Measurements from ENCODE around the gene GALNT1. TPM values are rescaled to one million over a fixed set of nuclear protein-coding genes. Genes with fewer than 3 reads are reported as not detected.

The GALNT1 gene
- polyA plus RNA-seq, 1 donor (not counting 4 experiments of a cell fraction or from before 2014, with no cell fraction given) = 69.4 TPM

- TF ChIP-seq EZH2 (IDR thresholded peaks at IDR 0.05; ENCODE audit: low read length) = no peak
- TF ChIP-seq, protein P1, sequence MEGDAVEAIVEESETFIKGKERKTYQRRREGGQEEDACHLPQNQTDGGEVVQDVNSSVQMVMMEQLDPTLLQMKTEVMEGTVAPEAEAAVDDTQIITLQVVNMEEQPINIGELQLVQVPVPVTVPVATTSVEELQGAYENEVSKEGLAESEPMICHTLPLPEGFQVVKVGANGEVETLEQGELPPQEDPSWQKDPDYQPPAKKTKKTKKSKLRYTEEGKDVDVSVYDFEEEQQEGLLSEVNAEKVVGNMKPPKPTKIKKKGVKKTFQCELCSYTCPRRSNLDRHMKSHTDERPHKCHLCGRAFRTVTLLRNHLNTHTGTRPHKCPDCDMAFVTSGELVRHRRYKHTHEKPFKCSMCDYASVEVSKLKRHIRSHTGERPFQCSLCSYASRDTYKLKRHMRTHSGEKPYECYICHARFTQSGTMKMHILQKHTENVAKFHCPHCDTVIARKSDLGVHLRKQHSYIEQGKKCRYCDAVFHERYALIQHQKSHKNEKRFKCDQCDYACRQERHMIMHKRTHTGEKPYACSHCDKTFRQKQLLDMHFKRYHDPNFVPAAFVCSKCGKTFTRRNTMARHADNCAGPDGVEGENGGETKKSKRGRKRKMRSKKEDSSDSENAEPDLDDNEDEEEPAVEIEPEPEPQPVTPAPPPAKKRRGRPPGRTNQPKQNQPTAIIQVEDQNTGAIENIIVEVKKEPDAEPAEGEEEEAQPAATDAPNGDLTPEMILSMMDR (optimal IDR thresholded peaks at IDR 0.05 in 1 of 3, IDR thresholded peaks at IDR 0.05 in 1 of 3, conservative IDR thresholded peaks at IDR 0.05 in 1 of 3; ENCODE audit: extremely low read depth in 1 of 3, insufficient read depth in 2 of 3, low read length in 3 of 3) = no peak
- H4K20me1 ChIP-seq (ENCODE audit: control insufficient read depth, extremely low read depth, insufficient read depth, low read length) = no peaks in the 10 kb centered on the region
- DNase-seq (ENCODE audit: low read depth, low spot score) (no peak), FAIRE-seq (no peak)
- no peak overlapping the region for H3K4me2 ChIP-seq (ENCODE audit: control insufficient read depth, extremely low read depth, insufficient read depth, low read depth, low read length)
- no peaks in the 10 kb centered on the region for H3K27me3 ChIP-seq (ENCODE audit: control insufficient read depth, extremely low read depth, insufficient read depth, low read length)
- no peaks in the 10 kb centered on the region for H3K9me1 ChIP-seq (ENCODE audit: control insufficient read depth, extremely low read depth, insufficient read depth, low read length)
- dilution Hi-C loops (cut with MboI; ENCODE audit: extremely low pct_ligation_motif_present, low sequenced_read_pairs) = no loop called here
- H3K36me3 ChIP-seq (ENCODE audit: control insufficient read depth in 2 of 2, extremely low read depth in 1 of 2, insufficient read depth in 2 of 2, low read length in 2 of 2) = no peaks in the 10 kb centered on the region
- no peak overlapping the region for H3K9ac ChIP-seq (ENCODE audit: control insufficient read depth, extremely low read depth, insufficient read depth, low read length)
- no peak overlapping the region for H2AFZ ChIP-seq (ENCODE audit: control insufficient read depth, low read length)
- H3K4me3 ChIP-seq (ENCODE audit: control insufficient read depth in 2 of 3, extremely low read depth in 1 of 3, insufficient read depth in 2 of 3, low read depth in 1 of 3, low read length in 3 of 3) = no peak overlapping the region
- peaks cover 81% of the 10 kb centered on the region for H3K79me2 ChIP-seq (ENCODE audit: control insufficient read depth, insufficient read depth, low read length)
- no peak overlapping the region for H3K27ac ChIP-seq (ENCODE audit: control insufficient read depth, insufficient read depth, low read length)
- H3K4me1 ChIP-seq (ENCODE audit: control insufficient read depth, extremely low read depth, insufficient read depth, low read length) = peaks cover 2% of the 10 kb centered on the region
- no peaks in the 10 kb centered on the region for H3K9me3 ChIP-seq (ENCODE audit: control insufficient read depth, low read depth, low read length)
These were observed 6.6 kb downstream of the GALNT1 start for GRCh38 chr18:35588122-35588521.

GRCh38 chr18:35588995-35589394 is 7.5 kb downstream of the GALNT1 start:
- FAIRE-seq (no peak), DNase-seq (ENCODE audit: low read depth, low spot score) (no peak)
- TF ChIP-seq, protein P1 (optimal IDR thresholded peaks at IDR 0.05 in 1 of 3, IDR thresholded peaks at IDR 0.05 in 1 of 3, conservative IDR thresholded peaks at IDR 0.05 in 1 of 3; ENCODE audit: extremely low read depth in 1 of 3, insufficient read depth in 2 of 3, low read length in 3 of 3) = peak in 1 of 3 experiments; percentile 3
- TF ChIP-seq EZH2 (IDR thresholded peaks at IDR 0.05; ENCODE audit: low read length) = no peak
- Histone ChIP-seq H3K9me1 (ENCODE audit: control insufficient read depth, extremely low read depth, insufficient read depth, low read length) (no peaks in the 10 kb centered on the region), H3K4me2 (ENCODE audit: control insufficient read depth, extremely low read depth, insufficient read depth, low read depth, low read length) (no peak overlapping the region), H3K27me3 (ENCODE audit: control insufficient read depth, extremely low read depth, insufficient read depth, low read length) (no peaks in the 10 kb centered on the region), H3K27ac (ENCODE audit: control insufficient read depth, insufficient read depth, low read length) (no peak overlapping the region), H3K79me2 (ENCODE audit: control insufficient read depth, insufficient read depth, low read length) (peaks cover 79% of the 10 kb centered on the region), H3K36me3 (ENCODE audit: control insufficient read depth in 2 of 2, extremely low read depth in 1 of 2, insufficient read depth in 2 of 2, low read length in 2 of 2) (no peaks in the 10 kb centered on the region), H2AFZ (ENCODE audit: control insufficient read depth, low read length) (no peak overlapping the region), H3K9ac (ENCODE audit: control insufficient read depth, extremely low read depth, insufficient read depth, low read length) (no peak overlapping the region), H3K4me1 (ENCODE audit: control insufficient read depth, extremely low read depth, insufficient read depth, low read length) (no peaks in the 10 kb centered on the region), H3K4me3 (ENCODE audit: control insufficient read depth in 2 of 3, extremely low read depth in 1 of 3, insufficient read depth in 2 of 3, low read depth in 1 of 3, low read length in 3 of 3) (no peak overlapping the region), H4K20me1 (ENCODE audit: control insufficient read depth, extremely low read depth, insufficient read depth, low read length) (no peaks in the 10 kb centered on the region), H3K9me3 (ENCODE audit: control insufficient read depth, low read depth, low read length) (no peaks in the 10 kb centered on the region)
- dilution Hi-C loops (cut with MboI; ENCODE audit: extremely low pct_ligation_motif_present, low sequenced_read_pairs) = no loop called here

Measured in keratinocyte (primary cell).